Activated naive CD4-positive, alpha-beta T cell treated with anti-CD3 and anti-CD28 coated beads, Interleukin-2, amount 50 U/mL, for 24 hours (primary cell): ENCODE results near the gene CLCNKA.
"Not testable (repeated sequence)": the region's sequence is repeated elsewhere in the genome, so short reads cannot be mapped to it uniquely, and the experiment has no call there.

ENCODE experiments used
- H3K27ac Mint-ChIP-seq: one replicate; pipeline ENCODE4 v1.8.0; 2021; ENCODE audit warnings: mild to moderate bottlenecking, mixed read lengths
- H3K27me3 Mint-ChIP-seq: one replicate; pipeline ENCODE4 v1.8.0; 2021; ENCODE audit warnings: mixed read lengths
- H3K36me3 Mint-ChIP-seq: one replicate; pipeline ENCODE4 v1.8.0; 2021; ENCODE audit warnings: mixed read lengths
- H3K4me1 Mint-ChIP-seq: one replicate; pipeline ENCODE4 v1.8.0; 2021; ENCODE audit warnings: mixed read lengths
- H3K4me3 Mint-ChIP-seq: one replicate; pipeline ENCODE4 v1.8.0; 2021; ENCODE audit warnings: mild to moderate bottlenecking, mixed read lengths
- H3K9me3 Mint-ChIP-seq: one replicate; pipeline ENCODE4 v1.8.0; 2021; ENCODE audit warnings: mixed read lengths

Gene CLCNKA

GRCh38 chr1:16021681-16022080, at the start of gene CLCNKA:
CLCNKA (plus strand) TSS chr1:16022036; CDS start chr1:16022620, 584 bp downstream.
- Mint-ChIP-seq H3K27ac (no peak within 1 kb of the TSS), H3K36me3 (no peaks in the 10 kb centered on the region), H3K9me3 (no peaks in the 10 kb centered on the region), H3K4me1 (no peaks in the 10 kb centered on the region), H3K4me3 (no peak within 1 kb of the TSS), H3K27me3 (no peaks in the 10 kb centered on the region)

- peak overlapping the region; percentile 15 for H3K4me3 Mint-ChIP-seq
- no peaks in the 10 kb centered on the region for H3K9me3 Mint-ChIP-seq
- H3K27me3 Mint-ChIP-seq, result no peaks in the 10 kb centered on the region
- peaks cover 68% of the 10 kb centered on the region for H3K4me1 Mint-ChIP-seq
- H3K27ac Mint-ChIP-seq, result peak overlapping the region; percentile 44
- peaks cover 25% of the 10 kb centered on the region for H3K36me3 Mint-ChIP-seq
These were observed 49.4 kb upstream of the CLCNKA start for GRCh38 chr1:15972409-15972808.

DNA sequence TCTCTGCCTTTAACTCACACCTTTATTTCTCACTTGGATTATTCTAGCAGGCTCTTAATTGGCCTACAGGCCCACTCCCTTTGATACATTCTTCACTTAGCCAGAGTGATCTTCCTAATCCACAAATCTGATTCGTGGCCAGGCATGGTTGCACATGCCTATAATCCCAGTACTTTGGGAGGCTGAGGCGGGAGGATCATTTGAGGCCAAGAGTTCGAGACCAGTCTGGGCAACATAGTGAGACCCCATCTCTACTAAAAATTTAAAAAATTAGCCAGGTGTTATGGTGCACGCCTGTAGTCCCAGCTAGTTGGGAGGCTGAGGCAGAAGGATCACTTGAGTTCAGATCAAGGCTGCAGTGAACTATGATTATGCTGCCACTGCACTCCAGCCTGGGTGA, 48.1 kb upstream of the CLCNKA start:
- H3K36me3 Mint-ChIP-seq, result peaks cover 18% of the 10 kb centered on the region
- no peaks in the 10 kb centered on the region for H3K9me3 Mint-ChIP-seq
- H3K27me3 Mint-ChIP-seq, result no peaks in the 10 kb centered on the region
- peaks cover 57% of the 10 kb centered on the region for H3K4me1 Mint-ChIP-seq
- no peak overlapping the region for H3K27ac Mint-ChIP-seq
- H3K4me3 Mint-ChIP-seq, result peak overlapping the region; percentile 12

GRCh38 chr1:15974855-15975254, 47.0 kb upstream of the CLCNKA start:
- Mint-ChIP-seq H3K9me3 (no peaks in the 10 kb centered on the region), H3K4me3 (peak overlapping the region; percentile 90), H3K36me3 (peaks cover 18% of the 10 kb centered on the region), H3K27ac (peak overlapping the region; percentile 96), H3K27me3 (no peaks in the 10 kb centered on the region), H3K4me1 (peaks cover 54% of the 10 kb centered on the region)

DNA sequence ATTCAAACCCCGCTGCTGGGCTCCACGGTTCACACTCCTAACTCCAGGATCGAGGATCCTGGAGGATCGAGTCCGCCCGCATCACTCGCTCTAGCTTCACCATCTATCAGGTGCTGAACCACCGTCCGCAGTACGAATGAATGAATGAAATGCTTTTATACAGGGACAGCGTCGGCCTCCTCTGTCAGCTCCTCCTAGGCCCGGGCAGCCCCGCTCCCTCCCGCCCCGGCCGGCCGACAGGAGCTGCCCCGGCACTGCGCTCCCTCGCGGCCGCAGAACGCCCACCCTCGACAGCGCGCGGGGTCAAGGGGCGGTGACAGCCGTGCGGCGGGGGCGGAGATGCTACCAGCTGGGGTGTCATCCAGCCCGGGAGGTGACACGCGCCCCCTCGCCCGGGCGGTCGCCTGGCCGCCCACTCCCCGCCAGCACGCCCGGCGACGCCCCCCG, 46.5 kb upstream of the CLCNKA start:
- H3K27ac Mint-ChIP-seq, result peak overlapping the region; percentile 96
- peaks cover 49% of the 10 kb centered on the region for H3K4me1 Mint-ChIP-seq
- H3K27me3 Mint-ChIP-seq, result no peaks in the 10 kb centered on the region
- peaks cover 16% of the 10 kb centered on the region for H3K36me3 Mint-ChIP-seq
- H3K9me3 Mint-ChIP-seq, result no peaks in the 10 kb centered on the region
- H3K4me3 Mint-ChIP-seq, result peak overlapping the region; percentile 90

DNA sequence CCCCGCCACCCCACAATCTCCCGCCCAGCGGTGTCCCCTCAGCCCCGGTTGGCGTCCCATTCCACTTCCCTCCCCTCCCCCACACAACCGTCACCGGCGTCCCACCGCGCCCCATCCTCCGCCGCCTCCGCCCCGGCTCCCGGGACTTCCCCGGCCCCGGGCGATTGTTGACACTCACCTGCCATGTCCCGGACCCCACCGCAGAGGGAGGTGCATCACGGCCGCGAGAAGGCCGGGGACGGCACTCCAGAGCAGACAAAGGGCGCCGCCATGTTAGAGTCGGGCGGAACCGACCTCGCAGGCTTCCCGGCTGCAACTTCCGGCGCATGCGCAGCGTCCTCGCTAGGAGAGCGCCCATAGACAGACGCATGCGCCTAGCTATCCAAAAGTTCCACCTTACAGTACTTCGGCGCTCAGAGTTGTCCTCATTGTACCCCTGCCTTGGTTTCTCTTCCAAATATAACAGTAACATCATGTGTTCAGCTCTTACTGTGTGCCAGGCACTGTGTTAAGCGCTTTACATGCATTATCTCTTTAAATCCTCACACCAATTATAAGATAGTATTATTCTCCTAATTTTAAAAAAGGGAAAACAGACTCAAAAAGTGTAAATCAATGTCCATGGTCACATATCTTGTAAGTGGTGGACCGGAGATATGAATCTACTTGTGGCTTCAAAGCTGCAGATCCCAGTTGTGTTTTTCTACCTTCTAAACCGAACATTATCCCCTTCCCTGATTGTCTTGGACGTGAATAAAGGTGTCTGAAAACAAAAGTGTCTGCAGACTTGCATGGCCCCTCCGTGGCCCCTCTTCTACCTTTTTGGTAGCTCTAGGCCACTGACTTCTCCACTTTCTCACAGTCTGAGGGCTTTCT, 45.8 kb upstream of the CLCNKA start, which contains the start of gene ZBTB17:
ZBTB17 (minus strand) TSS at position 297 of the 876 bp plus-strand sequence. CDS start 27,606 bp downstream, outside the sequence.
- Mint-ChIP-seq H3K27ac (peak within 1 kb of the TSS; percentile 97), H3K4me3 (peak within 1 kb of the TSS; percentile 91), H3K36me3 (peaks cover 14% of the 10 kb centered on the region), H3K4me1 (peaks cover 42% of the 10 kb centered on the region), H3K9me3 (no peaks in the 10 kb centered on the region), H3K27me3 (no peaks in the 10 kb centered on the region)

DNA sequence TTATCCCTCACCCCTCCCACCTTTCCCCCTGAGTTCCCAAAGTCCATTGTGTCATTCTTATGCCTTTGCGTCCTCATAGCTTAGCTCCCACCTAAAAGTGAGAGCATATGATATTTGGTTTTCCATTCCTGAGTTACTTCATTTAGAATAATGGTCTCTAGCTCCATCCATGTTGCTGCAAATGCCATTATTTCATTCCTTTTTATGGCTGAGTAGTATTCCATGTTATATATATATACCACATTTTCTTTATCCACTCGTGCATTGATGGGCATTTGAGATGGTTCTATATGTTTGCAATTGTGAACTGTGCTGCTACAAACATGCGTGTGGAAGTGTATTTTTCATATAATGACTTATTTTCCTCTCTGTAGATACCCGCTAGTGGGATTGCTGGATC, 43.9 kb upstream of the CLCNKA start:
- not testable (repeated sequence) for H3K27me3 Mint-ChIP-seq
- peak overlapping the region; percentile 26 for H3K4me3 Mint-ChIP-seq

DNA sequence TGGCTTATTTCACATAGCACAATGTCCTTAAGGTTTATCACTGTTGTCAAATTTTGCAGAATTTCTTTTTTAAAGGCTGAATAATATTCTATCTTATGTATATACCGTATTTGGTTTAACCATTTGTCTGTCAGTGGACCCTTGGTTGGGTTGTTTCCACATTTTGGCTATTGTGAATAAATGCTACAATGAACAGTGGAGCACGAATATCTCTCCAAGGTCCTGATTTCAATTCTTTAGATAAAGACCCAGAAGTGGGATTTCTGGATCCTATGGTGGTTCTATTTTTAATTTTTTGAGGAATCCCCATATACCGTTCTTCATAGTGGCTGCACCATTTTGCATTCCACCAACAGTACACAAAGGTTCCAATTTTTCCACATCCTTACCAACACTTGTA, 40.2 kb upstream of the CLCNKA start:
- Mint-ChIP-seq H3K4me1 (peaks cover 19% of the 10 kb centered on the region), H3K36me3 (no peaks in the 10 kb centered on the region), H3K27ac (no peak overlapping the region), H3K27me3 (no peaks in the 10 kb centered on the region), H3K9me3 (no peaks in the 10 kb centered on the region), H3K4me3 (no peak overlapping the region)

More for the DNA sequence above, 43.9 kb upstream of the CLCNKA start:
- H3K36me3 Mint-ChIP-seq, H3K9me3 Mint-ChIP-seq, H3K27ac Mint-ChIP-seq: not testable (repeated sequence)
- peaks cover 28% of the 10 kb centered on the region for H3K4me1 Mint-ChIP-seq

GRCh38 chr1:15983275-15983674, 38.6 kb upstream of the CLCNKA start:
- Mint-ChIP-seq H3K27me3 (no peaks in the 10 kb centered on the region), H3K9me3 (no peaks in the 10 kb centered on the region), H3K36me3 (no peaks in the 10 kb centered on the region), H3K27ac (peak overlapping the region; percentile 27), H3K4me3 (no peak overlapping the region), H3K4me1 (peaks cover 17% of the 10 kb centered on the region)

DNA sequence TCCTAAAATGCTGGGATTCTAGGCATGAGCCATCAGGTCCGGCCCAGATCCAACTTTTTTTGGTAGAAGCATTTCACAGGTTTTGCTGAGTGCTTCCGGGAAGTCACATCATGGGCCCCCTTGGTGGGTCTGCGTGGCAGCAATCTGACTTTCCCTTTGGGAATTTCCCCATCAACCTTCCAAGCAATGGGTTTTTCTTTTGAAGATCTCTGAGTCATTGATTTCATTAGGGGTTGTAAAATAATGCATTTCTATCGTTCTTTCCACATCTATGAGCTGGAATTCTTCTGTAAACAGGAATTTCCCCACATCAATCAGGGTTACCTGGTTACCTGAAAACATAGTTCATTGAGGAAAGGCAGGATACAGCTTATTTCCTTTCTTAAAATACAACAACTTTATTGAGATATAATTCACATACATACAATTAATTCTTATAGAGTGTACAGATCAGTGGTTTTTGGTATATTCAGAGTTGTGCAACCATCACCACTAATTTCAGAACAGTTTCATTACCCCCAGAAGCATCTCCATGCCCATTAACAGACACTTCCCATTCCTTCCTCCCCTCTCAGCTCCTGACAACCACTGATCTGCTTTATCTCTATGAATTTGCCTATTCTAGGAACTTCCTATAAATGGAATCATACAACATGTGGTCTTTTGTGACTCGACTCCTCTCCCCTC, 36.1 kb upstream of the CLCNKA start:
- no peak overlapping the region for H3K4me3 Mint-ChIP-seq

GRCh38 chr1:15988856-15989736, 32.7 kb upstream of the CLCNKA start:
- Mint-ChIP-seq H3K27me3 (no peaks in the 10 kb centered on the region), H3K4me3 (no peak overlapping the region), H3K27ac (no peak overlapping the region), H3K9me3 (no peaks in the 10 kb centered on the region), H3K4me1 (peaks cover 7% of the 10 kb centered on the region), H3K36me3 (no peaks in the 10 kb centered on the region)

More for the DNA sequence above, 36.1 kb upstream of the CLCNKA start:
- Mint-ChIP-seq H3K36me3 (no peaks in the 10 kb centered on the region), H3K4me1 (peaks cover 17% of the 10 kb centered on the region), H3K27me3 (no peaks in the 10 kb centered on the region), H3K27ac (peak overlapping the region; percentile 7), H3K9me3 (no peaks in the 10 kb centered on the region)

GRCh38 chr1:15989776-15990175, 32.1 kb upstream of the CLCNKA start:
- no peak overlapping the region for H3K4me3 Mint-ChIP-seq
- H3K27me3 Mint-ChIP-seq, result no peaks in the 10 kb centered on the region
- H3K9me3 Mint-ChIP-seq, result no peaks in the 10 kb centered on the region
- H3K36me3 Mint-ChIP-seq, result no peaks in the 10 kb centered on the region
- H3K27ac Mint-ChIP-seq, result no peak overlapping the region
- H3K4me1 Mint-ChIP-seq, result peaks cover 6% of the 10 kb centered on the region

GRCh38 chr1:15991427-15992186, 30.2 kb upstream of the CLCNKA start:
- no peaks in the 10 kb centered on the region for H3K4me1 Mint-ChIP-seq
- no peaks in the 10 kb centered on the region for H3K9me3 Mint-ChIP-seq
- H3K36me3 Mint-ChIP-seq, result no peaks in the 10 kb centered on the region
- H3K27ac Mint-ChIP-seq, result no peak overlapping the region
- H3K4me3 Mint-ChIP-seq, result no peak overlapping the region
- no peaks in the 10 kb centered on the region for H3K27me3 Mint-ChIP-seq

- Mint-ChIP-seq H3K4me1 (no peaks in the 10 kb centered on the region), H3K27me3 (no peaks in the 10 kb centered on the region), H3K9me3 (no peaks in the 10 kb centered on the region), H3K27ac (no peak overlapping the region), H3K4me3 (no peak overlapping the region), H3K36me3 (no peaks in the 10 kb centered on the region)
These were observed 29.7 kb upstream of the CLCNKA start for GRCh38 chr1:15992187-15992553.
